Thyroid gland (tissue), 4 donors: ENCODE results near the gene PIK3R6.

Experiments
- POLR2A ChIP-seq, 2 donors: fragments of 450-650 bp; IDR thresholded peaks; one replicate each; pipeline ENCODE4 v1.6.1; 2017; ENCODE audit warnings: antibody characterized with exemption in 2 of 2, mild to moderate bottlenecking in 2 of 2, moderate library complexity in 1 of 2
- TF ChIP-seq, protein P1 (sequence below), 6 experiments: fragments of 200-600 bp in 3 of 6; fragments of 450-650 bp in 3 of 6; sonication (generic) in 3 of 6; IDR thresholded peaks; one replicate each; pipeline ENCODE4 v1.5.1; 2016 to 2019; ENCODE audit warnings: antibody characterized with exemption in 6 of 6, mild to moderate bottlenecking in 2 of 6, inconsistent platforms in 1 of 6, moderate library complexity in 1 of 6

DNA sequence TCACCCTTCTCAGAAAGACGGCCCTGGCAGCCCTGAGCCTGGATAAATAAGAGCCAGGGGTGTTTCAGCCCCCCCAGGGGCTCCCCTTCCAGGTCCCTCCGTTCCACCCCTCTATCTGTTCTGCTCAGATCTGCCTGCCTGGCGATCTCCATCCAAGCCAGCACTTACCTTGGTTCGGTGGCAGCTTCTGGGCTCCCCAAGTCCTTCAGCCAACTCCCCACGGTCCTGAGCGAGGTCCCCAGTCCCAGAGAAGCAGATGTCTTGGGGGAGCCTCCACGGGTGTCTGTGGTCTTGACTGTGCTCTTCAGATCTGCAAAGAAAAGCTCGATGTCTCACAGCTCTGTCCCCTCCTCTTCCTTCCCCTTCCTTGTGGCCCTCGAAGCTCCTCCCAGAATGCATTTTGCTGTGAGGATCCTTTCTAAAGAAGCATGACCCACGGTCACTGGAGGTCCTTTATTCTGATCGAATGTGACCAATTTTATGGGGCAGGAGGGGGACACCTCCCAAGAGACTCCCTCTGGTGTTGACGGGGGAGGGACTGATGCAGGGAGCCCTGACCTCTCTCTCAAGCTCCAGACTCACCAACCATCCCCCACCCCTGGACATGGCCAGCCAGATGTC is at the start of gene PIK3R6:
- no peak for TF ChIP-seq POLR2A (IDR thresholded peaks at IDR 0.05)
- TF ChIP-seq, protein P1, sequence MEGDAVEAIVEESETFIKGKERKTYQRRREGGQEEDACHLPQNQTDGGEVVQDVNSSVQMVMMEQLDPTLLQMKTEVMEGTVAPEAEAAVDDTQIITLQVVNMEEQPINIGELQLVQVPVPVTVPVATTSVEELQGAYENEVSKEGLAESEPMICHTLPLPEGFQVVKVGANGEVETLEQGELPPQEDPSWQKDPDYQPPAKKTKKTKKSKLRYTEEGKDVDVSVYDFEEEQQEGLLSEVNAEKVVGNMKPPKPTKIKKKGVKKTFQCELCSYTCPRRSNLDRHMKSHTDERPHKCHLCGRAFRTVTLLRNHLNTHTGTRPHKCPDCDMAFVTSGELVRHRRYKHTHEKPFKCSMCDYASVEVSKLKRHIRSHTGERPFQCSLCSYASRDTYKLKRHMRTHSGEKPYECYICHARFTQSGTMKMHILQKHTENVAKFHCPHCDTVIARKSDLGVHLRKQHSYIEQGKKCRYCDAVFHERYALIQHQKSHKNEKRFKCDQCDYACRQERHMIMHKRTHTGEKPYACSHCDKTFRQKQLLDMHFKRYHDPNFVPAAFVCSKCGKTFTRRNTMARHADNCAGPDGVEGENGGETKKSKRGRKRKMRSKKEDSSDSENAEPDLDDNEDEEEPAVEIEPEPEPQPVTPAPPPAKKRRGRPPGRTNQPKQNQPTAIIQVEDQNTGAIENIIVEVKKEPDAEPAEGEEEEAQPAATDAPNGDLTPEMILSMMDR (IDR thresholded peaks at IDR 0.05) = no peak
